IPS-18c (cell line): ENCODE results near the gene GALNT16.
A peak's percentile ranks its signal among the peaks of the same experiment; 100 is the strongest.
"Not testable (repeated sequence)": the region's sequence is repeated elsewhere in the genome, so short reads cannot be mapped to it uniquely, and the experiment has no call there.

ENCODE experiments used
- H3K4me3 ChIP-seq: 2 replicates; pipeline ENCODE4 v1.7.0; 2013; ENCODE audit warnings: low read depth, mild to moderate bottlenecking, low read length, moderate library complexity; ENCODE audit not compliant: insufficient read depth
- H3K9me3 ChIP-seq: one replicate; pipeline ENCODE4 v1.6.1; 2013; ENCODE audit warnings: mild to moderate bottlenecking, low read length, moderate library complexity; ENCODE audit not compliant: control insufficient read depth, insufficient read depth

The GALNT16 gene

GRCh38 chr14:69259527-69260189, at the start of gene GALNT16:
Gene GALNT16, plus strand, starts transcription at chr14:69260158. Its CDS starts 133 bp downstream, at chr14:69260291.
- no peaks in the 10 kb centered on the region for H3K9me3 ChIP-seq
- H3K4me3 ChIP-seq: peak within 1 kb of the TSS; percentile 71

GRCh38 chr14:69214393-69214792, 45.6 kb upstream of the GALNT16 start:
- H3K4me3 ChIP-seq: no peak overlapping the region
- no peaks in the 10 kb centered on the region for H3K9me3 ChIP-seq

GRCh38 chr14:69217663-69218062, 42.3 kb upstream of the GALNT16 start:
- not testable (repeated sequence) for H3K4me3 ChIP-seq, H3K9me3 ChIP-seq

GRCh38 chr14:69224946-69225345, 35.0 kb upstream of the GALNT16 start:
- Histone ChIP-seq H3K9me3 (no peaks in the 10 kb centered on the region), H3K4me3 (no peak overlapping the region)

GRCh38 chr14:69226178-69226577, 33.8 kb upstream of the GALNT16 start:
- Histone ChIP-seq H3K4me3 (no peak overlapping the region), H3K9me3 (no peaks in the 10 kb centered on the region)

- no peaks in the 10 kb centered on the region for H3K9me3 ChIP-seq
- H3K4me3 ChIP-seq: no peak overlapping the region
Observed at GRCh38 chr14:69226736-69227135, 33.2 kb upstream of the GALNT16 start.

- no peaks in the 10 kb centered on the region for H3K9me3 ChIP-seq
- H3K4me3 ChIP-seq: no peak overlapping the region
Observed at GRCh38 chr14:69231486-69231885, 28.5 kb upstream of the GALNT16 start.

- H3K9me3 ChIP-seq: no peaks in the 10 kb centered on the region
Observed at GRCh38 chr14:69232388-69232787, 27.6 kb upstream of the GALNT16 start.

GRCh38 chr14:69234106-69234505, 25.9 kb upstream of the GALNT16 start:
- Histone ChIP-seq H3K4me3 (no peak overlapping the region), H3K9me3 (no peaks in the 10 kb centered on the region)

More at GRCh38 chr14:69232388-69232787, 27.6 kb upstream of the GALNT16 start:
- H3K4me3 ChIP-seq: no peak overlapping the region

GRCh38 chr14:69235708-69236107, 24.2 kb upstream of the GALNT16 start:
- no peaks in the 10 kb centered on the region for H3K9me3 ChIP-seq
- H3K4me3 ChIP-seq: no peak overlapping the region

- H3K9me3 ChIP-seq: no peaks in the 10 kb centered on the region
- no peak overlapping the region for H3K4me3 ChIP-seq
Observed at GRCh38 chr14:69237142-69237541, 22.8 kb upstream of the GALNT16 start.

GRCh38 chr14:69237584-69237983, 22.4 kb upstream of the GALNT16 start:
- Histone ChIP-seq H3K9me3 (no peaks in the 10 kb centered on the region), H3K4me3 (no peak overlapping the region)

- H3K4me3 ChIP-seq: no peak overlapping the region; the same call in 1 of the 2 replicates
- no peaks in the 10 kb centered on the region for H3K9me3 ChIP-seq
Observed at GRCh38 chr14:69238883-69239282, 21.1 kb upstream of the GALNT16 start.

- H3K9me3 ChIP-seq: no peaks in the 10 kb centered on the region
- H3K4me3 ChIP-seq: no peak overlapping the region
Observed at GRCh38 chr14:69240527-69241173, 19.3 kb upstream of the GALNT16 start.

- Histone ChIP-seq H3K9me3 (no peaks in the 10 kb centered on the region), H3K4me3 (no peak overlapping the region)
Observed at GRCh38 chr14:69241577-69241976, 18.4 kb upstream of the GALNT16 start.

GRCh38 chr14:69242311-69243224, 17.4 kb upstream of the GALNT16 start:
- no peaks in the 10 kb centered on the region for H3K9me3 ChIP-seq
- H3K4me3 ChIP-seq: no peak overlapping the region

GRCh38 chr14:69244946-69245345, 15.0 kb upstream of the GALNT16 start:
- H3K9me3 ChIP-seq: no peaks in the 10 kb centered on the region

GRCh38 chr14:69246331-69246730, 13.6 kb upstream of the GALNT16 start:
- Histone ChIP-seq H3K9me3 (no peaks in the 10 kb centered on the region), H3K4me3 (no peak overlapping the region)

More at GRCh38 chr14:69244946-69245345, 15.0 kb upstream of the GALNT16 start:
- no peak overlapping the region for H3K4me3 ChIP-seq
